Esophagus muscularis mucosa (tissue), 4 donors: ENCODE results near the gene SLC25A25.

Experiments
- EP300 ChIP-seq: sonication (generic); formaldehyde crosslinking; IDR thresholded peaks from one replicate; pipeline ENCODE4 v1.6.1; 2017; ENCODE audit warnings: antibody characterized with exemption
- POLR2A ChIP-seq: fragments of 450-650 bp; IDR thresholded peaks from one replicate; pipeline ENCODE4 v1.6.1; 2017; ENCODE audit warnings: antibody characterized with exemption, moderate library complexity, mild to moderate bottlenecking, low read depth
- TF ChIP-seq, protein P1 (sequence below), 3 experiments: fragments of 200-600 bp in 2 of 3; fragments of 450-650 bp in 1 of 3; sonication (generic) in 2 of 3; IDR thresholded peaks; one replicate each; pipeline ENCODE4 v1.5.1; 2017 to 2019; ENCODE audit warnings: antibody characterized with exemption in 3 of 3, mild to moderate bottlenecking in 2 of 3, moderate library complexity in 1 of 3

GRCh38 chr9:128056887-128057723, 10.9 kb upstream of the SLC25A25 start:
- no peak for TF ChIP-seq EP300
- TF ChIP-seq, protein P1, sequence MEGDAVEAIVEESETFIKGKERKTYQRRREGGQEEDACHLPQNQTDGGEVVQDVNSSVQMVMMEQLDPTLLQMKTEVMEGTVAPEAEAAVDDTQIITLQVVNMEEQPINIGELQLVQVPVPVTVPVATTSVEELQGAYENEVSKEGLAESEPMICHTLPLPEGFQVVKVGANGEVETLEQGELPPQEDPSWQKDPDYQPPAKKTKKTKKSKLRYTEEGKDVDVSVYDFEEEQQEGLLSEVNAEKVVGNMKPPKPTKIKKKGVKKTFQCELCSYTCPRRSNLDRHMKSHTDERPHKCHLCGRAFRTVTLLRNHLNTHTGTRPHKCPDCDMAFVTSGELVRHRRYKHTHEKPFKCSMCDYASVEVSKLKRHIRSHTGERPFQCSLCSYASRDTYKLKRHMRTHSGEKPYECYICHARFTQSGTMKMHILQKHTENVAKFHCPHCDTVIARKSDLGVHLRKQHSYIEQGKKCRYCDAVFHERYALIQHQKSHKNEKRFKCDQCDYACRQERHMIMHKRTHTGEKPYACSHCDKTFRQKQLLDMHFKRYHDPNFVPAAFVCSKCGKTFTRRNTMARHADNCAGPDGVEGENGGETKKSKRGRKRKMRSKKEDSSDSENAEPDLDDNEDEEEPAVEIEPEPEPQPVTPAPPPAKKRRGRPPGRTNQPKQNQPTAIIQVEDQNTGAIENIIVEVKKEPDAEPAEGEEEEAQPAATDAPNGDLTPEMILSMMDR (IDR thresholded peaks at IDR 0.05), result no peak
- no peak for TF ChIP-seq POLR2A
